ENCODE measurements around the gene APEH.

- TF ChIP-seq ZNF707 (tag by site-specific recombination; IDR thresholded peaks at IDR 0.05): no peak
- no peak for TF ChIP-seq ZBTB1 (tag by site-specific recombination; IDR thresholded peaks at IDR 0.05)
- no peak for TF ChIP-seq PBX3 (CRISPR knock-in tag; IDR thresholded peaks at IDR 0.05)
- TF ChIP-seq CTCF (tag by site-specific recombination; IDR thresholded peaks at IDR 0.05): no peak; the same call in 1 of the 2 replicates
- no peak for TF ChIP-seq ZNF677 (tag by site-specific recombination; IDR thresholded peaks at IDR 0.05)
- no peak for TF ChIP-seq ZNF704 (tag by site-specific recombination; IDR thresholded peaks at IDR 0.05)
- no peak for TF ChIP-seq REST (tag by site-specific recombination; IDR thresholded peaks at IDR 0.05)
Observed at GRCh38 chr3:49674497-49674983, 389 bp downstream of the APEH start.
